Measurements from ENCODE around the gene DEFB112.

GRCh38 chr6:50003139-50003538 lies 46.6 kb downstream of the DEFB112 start:
- TF ChIP-seq, protein P1, sequence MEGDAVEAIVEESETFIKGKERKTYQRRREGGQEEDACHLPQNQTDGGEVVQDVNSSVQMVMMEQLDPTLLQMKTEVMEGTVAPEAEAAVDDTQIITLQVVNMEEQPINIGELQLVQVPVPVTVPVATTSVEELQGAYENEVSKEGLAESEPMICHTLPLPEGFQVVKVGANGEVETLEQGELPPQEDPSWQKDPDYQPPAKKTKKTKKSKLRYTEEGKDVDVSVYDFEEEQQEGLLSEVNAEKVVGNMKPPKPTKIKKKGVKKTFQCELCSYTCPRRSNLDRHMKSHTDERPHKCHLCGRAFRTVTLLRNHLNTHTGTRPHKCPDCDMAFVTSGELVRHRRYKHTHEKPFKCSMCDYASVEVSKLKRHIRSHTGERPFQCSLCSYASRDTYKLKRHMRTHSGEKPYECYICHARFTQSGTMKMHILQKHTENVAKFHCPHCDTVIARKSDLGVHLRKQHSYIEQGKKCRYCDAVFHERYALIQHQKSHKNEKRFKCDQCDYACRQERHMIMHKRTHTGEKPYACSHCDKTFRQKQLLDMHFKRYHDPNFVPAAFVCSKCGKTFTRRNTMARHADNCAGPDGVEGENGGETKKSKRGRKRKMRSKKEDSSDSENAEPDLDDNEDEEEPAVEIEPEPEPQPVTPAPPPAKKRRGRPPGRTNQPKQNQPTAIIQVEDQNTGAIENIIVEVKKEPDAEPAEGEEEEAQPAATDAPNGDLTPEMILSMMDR (IDR thresholded peaks at IDR 0.05; ENCODE audit: low read length) = no peak
- TF ChIP-seq EZH2phosphoT487 (IDR thresholded peaks at IDR 0.05; ENCODE audit: low read length) = no peak
